Measurements from ENCODE around the gene LIMS2.

Gene LIMS2

GRCh38 chr2:127646487-127647241, 28.7 kb downstream of the LIMS2 start:
- DNase-seq (ENCODE audit: low read depth), result no peak

GRCh38 chr2:127645395-127646291, 29.7 kb downstream of the LIMS2 start, which contains the start of gene GPR17:
TSS of gene GPR17 (plus strand) at chr2:127646153. CDS start at chr2:127650736, 4,583 bp downstream.
- DNase-seq (ENCODE audit: low read depth), result no peak

- DNase-seq (ENCODE audit: low read depth), result no peak
These were observed 30.3 kb downstream of the LIMS2 start for GRCh38 chr2:127645026-127645394.

GRCh38 chr2:127644066-127645025, 31.0 kb downstream of the LIMS2 start:
- DNase-seq (ENCODE audit: low read depth), result no peak

- no peak for DNase-seq (ENCODE audit: low read depth)
These were observed 31.8 kb downstream of the LIMS2 start for GRCh38 chr2:127643439-127644065.

GRCh38 chr2:127642706-127643438, 32.5 kb downstream of the LIMS2 start:
- no peak for DNase-seq (ENCODE audit: low read depth)

GRCh38 chr2:127641846-127642507, 33.4 kb downstream of the LIMS2 start:
- peak; percentile 45 for DNase-seq (ENCODE audit: low read depth)

DNA sequence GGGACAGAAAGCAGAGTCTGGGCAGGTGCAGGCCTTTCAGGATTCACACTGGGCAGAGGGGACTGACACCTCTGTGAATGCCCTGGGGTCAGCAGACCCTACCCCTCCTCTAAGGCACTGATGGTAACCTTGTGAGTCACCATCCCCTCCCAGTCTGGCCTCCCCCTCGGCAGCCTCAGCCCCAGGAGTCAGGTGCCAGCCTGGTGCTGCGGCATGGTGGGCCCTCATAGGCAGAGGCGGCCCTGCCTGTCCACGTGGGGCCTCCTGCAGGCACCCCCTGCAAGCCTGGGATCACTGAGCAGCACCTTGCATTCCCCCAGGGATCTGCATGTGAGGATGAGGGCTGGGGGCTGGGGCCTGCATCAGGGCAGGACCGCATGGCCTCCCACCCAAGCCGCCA, 34.2 kb downstream of the LIMS2 start:
- DNase-seq (ENCODE audit: low read depth), result no peak

- peak; percentile 15 for DNase-seq (ENCODE audit: low read depth)
These were observed 35.0 kb downstream of the LIMS2 start for GRCh38 chr2:127640082-127641072.

DNA sequence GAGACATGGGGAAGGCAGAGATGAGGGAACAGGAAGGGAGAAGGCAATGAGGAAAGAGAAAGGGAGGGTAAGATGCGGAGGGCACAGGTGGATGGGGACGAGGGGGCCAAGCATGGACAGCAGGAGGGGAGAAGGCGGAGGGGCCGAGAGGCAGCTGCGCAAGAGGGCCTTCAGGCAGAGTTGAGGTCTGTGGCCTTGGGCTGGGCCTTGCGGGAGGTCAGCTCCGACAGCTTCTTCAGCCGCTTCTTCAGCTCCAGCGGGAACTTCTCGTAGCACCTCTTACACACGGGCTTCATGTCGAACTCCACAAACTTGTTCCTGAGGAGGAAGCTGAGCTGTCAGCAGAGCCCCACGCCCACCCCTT, 36.2 kb downstream of the LIMS2 start:
- DNase-seq (ENCODE audit: low read depth), result no peak

- DNase-seq (ENCODE audit: low read depth), result no peak
These were observed 36.8 kb downstream of the LIMS2 start for GRCh38 chr2:127638361-127639110.

DNA sequence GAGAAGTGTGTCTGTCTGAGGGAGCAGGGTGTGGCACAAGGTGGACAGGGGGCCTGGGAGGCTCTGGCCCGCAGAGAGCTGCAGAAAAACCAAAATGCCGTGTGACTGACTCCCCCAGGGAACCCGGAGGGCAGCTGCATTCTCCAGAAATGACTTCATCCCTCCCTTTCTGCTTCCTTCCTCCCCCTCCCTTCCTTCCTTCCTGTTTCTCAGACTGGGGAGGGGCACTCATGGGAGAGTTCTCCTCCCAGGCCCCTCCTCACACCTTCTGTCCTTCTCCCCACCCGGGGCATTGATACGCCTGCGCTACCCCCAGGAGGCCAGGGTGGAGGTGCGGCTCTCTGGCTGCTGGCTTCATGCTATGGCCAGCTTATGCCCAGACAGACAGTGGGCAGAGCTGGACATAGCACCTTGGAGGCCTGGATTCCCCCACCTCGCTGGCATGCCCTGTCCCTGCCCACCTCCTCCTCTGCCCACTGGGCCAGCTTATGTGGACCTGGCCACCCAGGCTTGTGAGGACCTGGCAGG, 37.5 kb downstream of the LIMS2 start:
- DNase-seq (ENCODE audit: low read depth), result no peak

DNA sequence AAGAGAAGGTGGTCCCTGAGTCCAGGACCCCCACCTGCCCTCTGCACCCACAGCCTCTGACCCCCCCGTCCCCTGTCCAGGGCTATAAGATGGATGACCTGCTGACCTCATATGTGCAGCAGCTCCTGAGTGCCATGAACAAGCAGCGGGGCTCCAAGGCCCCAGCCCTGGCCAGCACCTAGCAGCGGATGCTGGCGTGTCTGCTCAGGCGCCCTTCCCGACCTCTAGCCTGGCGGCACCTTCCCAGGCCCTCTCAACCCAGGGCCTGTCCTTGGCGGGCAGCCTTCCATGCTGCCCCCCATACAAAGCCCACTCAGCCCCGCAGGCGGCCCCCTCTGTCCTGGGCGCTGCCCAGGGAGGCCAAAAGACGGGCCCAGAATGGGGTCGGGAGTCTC, 38.1 kb downstream of the LIMS2 start:
- DNase-seq (ENCODE audit: low read depth), result no peak

DNA sequence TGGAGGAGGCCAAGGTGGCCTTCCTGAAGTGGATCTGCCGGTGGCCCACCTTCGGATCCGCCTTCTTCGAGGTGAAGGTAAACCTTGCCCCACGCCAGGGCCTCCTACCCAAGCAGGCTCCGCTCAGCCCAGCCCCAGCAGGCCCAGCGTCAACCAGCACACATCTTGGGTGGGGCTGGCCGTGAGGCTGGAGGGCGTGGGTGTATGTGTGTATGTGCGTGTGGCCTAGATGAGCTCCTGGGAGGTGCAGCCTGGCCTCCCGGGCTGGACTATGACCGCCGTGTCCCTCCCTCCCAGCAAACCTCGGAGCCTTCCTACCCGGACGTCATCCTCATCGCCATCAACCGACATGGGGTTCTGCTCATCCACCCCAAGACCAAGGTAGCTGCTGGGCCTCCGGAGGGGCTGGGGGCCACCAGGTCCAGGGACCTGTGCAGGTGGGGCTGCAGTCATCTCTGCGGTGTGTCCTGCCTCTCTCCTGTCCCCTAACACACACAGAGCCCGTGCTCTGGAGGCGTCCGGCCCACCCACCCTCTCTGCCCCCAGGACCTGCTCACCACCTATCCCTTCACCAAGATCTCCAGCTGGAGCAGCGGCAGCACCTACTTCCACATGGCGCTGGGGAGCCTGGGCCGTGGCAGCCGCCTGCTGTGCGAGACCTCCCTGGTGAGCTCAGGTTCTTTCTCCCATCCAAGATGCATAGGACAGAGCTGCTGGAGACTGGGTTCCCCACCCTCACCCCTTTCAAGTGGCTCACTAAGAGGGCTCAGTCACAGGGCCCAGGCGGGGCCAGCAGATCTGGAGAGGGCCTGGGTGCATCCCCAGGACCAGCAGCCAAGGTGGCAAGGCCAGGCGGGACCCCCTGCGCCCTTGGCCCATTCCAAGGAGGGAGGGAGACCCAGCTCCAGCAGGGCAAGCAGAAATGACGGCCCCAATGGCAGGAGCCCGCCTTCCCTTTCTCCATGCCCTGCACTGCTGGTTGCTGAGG, 38.8 kb downstream of the LIMS2 start:
- no peak for DNase-seq (ENCODE audit: low read depth)

DNA sequence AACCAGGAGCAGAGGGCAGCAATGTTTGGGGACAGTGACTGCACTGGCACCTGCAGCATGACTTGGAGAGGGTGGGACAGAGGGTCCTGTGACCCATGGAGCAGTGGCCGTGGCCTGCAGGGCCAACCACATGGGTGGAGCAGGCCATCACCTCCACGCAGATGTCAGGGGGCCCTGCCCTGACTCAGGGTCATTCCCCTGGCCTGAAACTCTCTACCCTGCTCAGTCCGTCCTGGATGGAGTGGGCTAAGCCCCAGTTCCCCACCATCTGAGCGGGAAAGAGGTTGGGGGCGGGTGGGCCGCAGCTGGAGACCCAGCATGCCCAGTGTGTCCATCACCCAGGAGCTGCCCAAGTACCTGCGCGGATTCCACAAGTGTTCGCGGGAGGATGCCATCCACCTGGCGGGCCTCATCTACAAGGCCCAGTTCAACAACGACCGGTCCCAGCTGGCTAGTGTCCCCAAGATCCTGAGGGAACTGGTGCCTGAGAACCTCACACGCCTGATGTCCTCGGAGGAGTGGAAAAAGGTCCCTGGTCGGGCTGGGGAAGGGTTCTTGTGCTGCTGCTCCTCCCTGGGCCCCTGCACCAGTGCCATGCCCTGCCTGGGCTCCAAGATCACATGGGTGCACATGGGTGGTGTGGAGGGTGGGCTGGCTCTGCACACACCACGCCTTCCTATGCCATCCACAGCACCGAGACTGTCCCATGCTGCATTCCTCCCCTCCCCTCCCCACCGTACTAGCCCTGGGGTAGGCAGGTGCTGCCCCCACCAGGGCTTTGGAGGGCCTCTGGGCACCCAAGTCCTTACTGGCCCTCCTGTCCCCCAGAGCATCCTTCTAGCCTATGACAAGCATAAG, 39.7 kb downstream of the LIMS2 start:
- DNase-seq (ENCODE audit: low read depth), result no peak
